Measurements from ENCODE around the gene GSK3B.

GRCh38 chr3:119796785-119797184 lies 297.5 kb downstream of the GSK3B start:
- TF ChIP-seq CTCF (IDR thresholded peaks at IDR 0.05) = no peak
- no peak for TF ChIP-seq EZH2 (IDR thresholded peaks at IDR 0.05)

Data from neural progenitor cell (in vitro differentiated cells).